K562 (cell line): Measurements from ENCODE around the gene PTGFR. TPM values are rescaled to one million over a fixed set of nuclear protein-coding genes. Genes with fewer than 3 reads are reported as not detected.

Source experiments
- ATAC-seq: fragments of 200-7000 bp; cut with Tn5 transposase; 3 replicates; pipeline ENCODE4 v1.9.1; 2020; ENCODE audit warnings: moderate library complexity
- BruUV-seq: library from RNA; stranded (reverse); fragments of 400-500 nt; replicated peaks from 2 replicates; lab custom pipeline; 2021; lab: Mats Ljungman, UMichigan
- CTCF ChIA-PET: fragments of 300-600 bp; formaldehyde crosslinking; extraction: SDS; loops from one replicate; lab custom pipeline; 2021; ENCODE audit warnings: low intra/inter-chr PET ratio; lab: Yijun Ruan, JAX
- POLR2A ChIA-PET: fragments of 300-600, 350-650 bp; sonication (Branson Sonifier 250); formaldehyde crosslinking; extraction: SDS; loops from one replicate; lab custom pipeline; 2021; ENCODE audit warnings: antibody characterized with exemption, inconsistent platforms; lab: Yijun Ruan, JAX
- DNase-seq, 4 experiments: peaks; one replicate each; pipeline versions ENCODE4 v3.0.0 to v3.0.0-alpha.2; 2011 to 2018; ENCODE audit warnings: low spot score in 3 of 4, mixed read lengths in 3 of 4; ENCODE audit errors: extremely low read depth in 1 of 4
- FAIRE-seq: peaks from 2 replicates; lab custom pipeline; 2011; peaks lifted over from hg19 to GRCh38; lab: Jason Lieb, UNC
- H2AFZ ChIP-seq: 2 replicates; pipeline ENCODE4 v1.6.0; 2011; ENCODE audit warnings: low read depth, low read length, control low read depth, inconsistent platforms
- H3K27ac ChIP-seq: fragments of 200-600 bp; 3 replicates; pipeline ENCODE4 v1.8.0; 2011; ENCODE audit warnings: low read depth, mild to moderate bottlenecking, control low read depth, inconsistent platforms, low read length, moderate library complexity, mixed read lengths; ENCODE audit errors: extremely low read depth
- H3K27me3 ChIP-seq, 2 experiments: fragments of 300-600 bp in 1 of 2; 2 replicates in 1 of 2; 3 replicates in 1 of 2; pipeline versions ENCODE4 v1.6.0 to v1.8.0; 2011; ENCODE audit warnings: inconsistent platforms in 2 of 2, low read length in 2 of 2, mild to moderate bottlenecking in 1 of 2, mixed read lengths in 1 of 2, moderate library complexity in 1 of 2; ENCODE audit not compliant: control insufficient read depth in 2 of 2, insufficient read depth in 2 of 2
- H3K36me3 ChIP-seq: fragments of 300-600 bp; 3 replicates; pipeline ENCODE4 v1.8.0; 2011; ENCODE audit warnings: mild to moderate bottlenecking, low read length, inconsistent platforms; ENCODE audit not compliant: control insufficient read depth, insufficient read depth
- H3K4me1 ChIP-seq, 2 experiments: fragments of 200-600 bp in 1 of 2; replicated peaks in 1 of 2; 2 replicates in 1 of 2; 3 replicates in 1 of 2; pipeline versions ENCODE4 v1.5.1 to v1.8.0; 2011; ENCODE audit warnings: inconsistent platforms in 2 of 2, low read length in 2 of 2, mild to moderate bottlenecking in 1 of 2, mixed read lengths in 1 of 2, moderate library complexity in 1 of 2; ENCODE audit not compliant: control insufficient read depth in 2 of 2, insufficient read depth in 2 of 2
- H3K4me2 ChIP-seq: 2 replicates; pipeline ENCODE4 v1.6.1; 2011; ENCODE audit warnings: low read length, control low read depth, inconsistent platforms, mixed read lengths; ENCODE audit not compliant: insufficient read depth
- H3K4me3 ChIP-seq: fragments of 200-600 bp; sonication (generic), shearing (Covaris generic); 2 replicates; pipeline ENCODE4 v1.5.1; 2016; ENCODE audit warnings: control low read depth, inconsistent platforms
- H3K79me2 ChIP-seq: fragments of 200-600 bp; 3 replicates; pipeline ENCODE4 v1.8.0; 2011; ENCODE audit warnings: low read length, inconsistent platforms; ENCODE audit not compliant: control insufficient read depth, insufficient read depth
- H3K9ac ChIP-seq, 2 experiments: 2 replicates each; pipeline versions ENCODE4 v1.6.0 to v1.6.1; 2011; ENCODE audit warnings: low read depth in 2 of 2, low read length in 2 of 2, control low read depth in 1 of 2, inconsistent platforms in 1 of 2, mild to moderate bottlenecking in 1 of 2, mixed read lengths in 1 of 2; ENCODE audit not compliant: insufficient read depth in 1 of 2
- H3K9me1 ChIP-seq: one replicate; pipeline ENCODE4 v1.6.0; 2011; ENCODE audit warnings: inconsistent platforms, mild to moderate bottlenecking, low read length, moderate library complexity; ENCODE audit not compliant: control insufficient read depth, insufficient read depth
- H3K9me3 ChIP-seq: replicated peaks from 2 replicates; pipeline ENCODE4 v1.5.1; 2011; ENCODE audit warnings: low read depth, low read length, inconsistent platforms; ENCODE audit not compliant: control insufficient read depth, insufficient read depth
- H4K20me1 ChIP-seq: replicated peaks from 2 replicates; pipeline ENCODE4 v1.6.1; 2011; ENCODE audit warnings: low read length, inconsistent platforms, mixed read lengths; ENCODE audit not compliant: control insufficient read depth, insufficient read depth
- CTCF ChIP-seq, 3 experiments: IDR thresholded peaks in 2 of 3; conservative IDR thresholded peaks in 1 of 3; 2 replicates each; pipeline ENCODE4 v1.5.1; 2011 to 2012; ENCODE audit warnings: low read length in 3 of 3, mild to moderate bottlenecking in 3 of 3, control low read depth in 2 of 3, improper control_type of control experiment in 1 of 3, inconsistent platforms in 1 of 3, low read depth in 1 of 3, mixed read lengths in 1 of 3, moderate library complexity in 1 of 3; ENCODE audit not compliant: insufficient read depth in 2 of 3
- ELF1 ChIP-seq: fragments of 200-800 bp; sonication (Bioruptor generic); IDR thresholded peaks from 2 replicates; pipeline ENCODE4 v1.6.1; 2016; ENCODE audit warnings: missing genetic modification characterization, missing compliant biosample characterization
- HCFC1 ChIP-seq: IDR thresholded peaks from 2 replicates; pipeline ENCODE4 v1.6.1; 2012; ENCODE audit warnings: low read depth, low read length, improper control_type of control experiment
- ILF3 ChIP-seq: fragments of 450-650 bp; IDR thresholded peaks from 2 replicates; pipeline ENCODE4 v1.6.1; 2018; ENCODE audit warnings: antibody characterized with exemption, mild to moderate bottlenecking, moderate library complexity, borderline replicate concordance
- MAX ChIP-seq: sonication (generic); formaldehyde crosslinking; IDR thresholded peaks from 2 replicates; pipeline ENCODE4 v1.9.0; 2022; ENCODE audit warnings: mild to moderate bottlenecking, missing genetic modification reagents
- MCM5 ChIP-seq: fragments of 450-650 bp; IDR thresholded peaks from 2 replicates; pipeline ENCODE4 v1.6.1; 2016; ENCODE audit warnings: low read depth
- RBM17 ChIP-seq: fragments of 200-400 bp; formaldehyde crosslinking; IDR thresholded peaks from 2 replicates; pipeline ENCODE4 v1.6.1; 2017; ENCODE audit warnings: low read depth, mild to moderate bottlenecking, low read length, borderline replicate concordance
- RBM34 ChIP-seq: fragments of 200-400 bp; formaldehyde crosslinking; IDR thresholded peaks from 2 replicates; pipeline ENCODE4 v1.6.1; 2018; ENCODE audit warnings: low read length, borderline replicate concordance; ENCODE audit not compliant: insufficient read depth
- SAFB ChIP-seq: fragments of 200-400 bp; formaldehyde crosslinking; IDR thresholded peaks from 2 replicates; pipeline ENCODE4 v1.6.1; 2017; ENCODE audit warnings: low read depth, low read length, borderline replicate concordance
- SMARCE1 ChIP-seq: fragments of 450-650 bp; IDR thresholded peaks from 2 replicates; pipeline ENCODE4 v1.7.1; 2016; ENCODE audit warnings: mild to moderate bottlenecking
- SREBF2 ChIP-seq: sonication (generic); formaldehyde crosslinking; IDR thresholded peaks from 2 replicates; pipeline ENCODE4 v1.4.0; 2020; ENCODE audit warnings: mild to moderate bottlenecking, missing genetic modification reagents
- TOE1 ChIP-seq, 2 experiments: fragments of 450-650 bp in 1 of 2; sonication (generic) in 1 of 2; formaldehyde crosslinking in 1 of 2; IDR thresholded peaks; 2 replicates each; pipeline versions ENCODE4 v1.7.1 to v1.8.0; 2016 to 2022; ENCODE audit warnings: borderline replicate concordance in 2 of 2, mild to moderate bottlenecking in 2 of 2, antibody characterized with exemption in 1 of 2, inconsistent platforms in 1 of 2, low read depth in 1 of 2, missing genetic modification reagents in 1 of 2, moderate library complexity in 1 of 2
- U2AF1 ChIP-seq: fragments of 200-400 bp; formaldehyde crosslinking; optimal IDR thresholded peaks from 2 replicates; pipeline ENCODE3; 2017; ENCODE audit warnings: mild to moderate bottlenecking, low read depth, low read length, moderate library complexity
- XRCC4 ChIP-seq: IDR thresholded peaks from one replicate; pipeline ENCODE4 v1.6.1; 2011; ENCODE audit not compliant: insufficient read depth, insufficient read length; ENCODE audit errors: extremely low read depth
- ZFP1 ChIP-seq: fragments of 450-650 bp; formaldehyde crosslinking; IDR thresholded peaks from 2 replicates; pipeline ENCODE4 v1.4.0; 2020; ENCODE audit warnings: mild to moderate bottlenecking, mixed read lengths
- ZNF197 ChIP-seq: fragments of 200-800 bp; sonication (Bioruptor generic); IDR thresholded peaks from 2 replicates; pipeline ENCODE4 v1.6.1; 2016; ENCODE audit warnings: low read depth, missing genetic modification characterization, missing compliant biosample characterization
- ZNF316 ChIP-seq: fragments of 450-650 bp; IDR thresholded peaks from 2 replicates; pipeline ENCODE4 v1.6.1; 2016
- ZNF324 ChIP-seq: fragments of 250-450 bp; sonication (Bioruptor Pico); IDR thresholded peaks from 2 replicates; pipeline ENCODE4 v1.4.0; 2020; ENCODE audit warnings: mild to moderate bottlenecking
- WGBS: fragments of 100-300 bp; shearing (Covaris generic); methylation state at CpG from one replicate; pipeline ENCODE4 v1.1.6; 2016; ENCODE audit warnings: low coverage, mixed read lengths; ENCODE audit not compliant: insufficient coverage; ENCODE audit errors: missing lambda C conversion rate; 5-methylcytosine and 5-hydroxymethylcytosine counted together
- in situ Hi-C: fragments of 300-500 bp; cut with MboI; formaldehyde crosslinking; loops from 4 replicates; pipeline ENCODE4 v1.15.0; 2018; ENCODE audit warnings: inconsistent platforms, mixed read lengths
- intact Hi-C: fragments of 100-400 bp; cut with micrococcal nuclease; formaldehyde crosslinking; loops from 2 replicates; pipeline ENCODE4 v1.14.2; 2022
- polyA plus RNA-seq, 8 experiments: library from polyadenylated mRNA; depleted of rRNA in 4 of 8; stranded (reverse) in 5 of 8; unstranded in 3 of 8; fragments of >200 nt; fragmentation: Nextera tagmentation in 2 of 8; fragmentation: Illumina TruSeq in 1 of 8; extraction: Ambion mirVana in 2 of 8; extraction: Trizol in 1 of 8; gene quantifications; 2 replicates each; pipeline versions ENCODE4 v1.2.1 to v1.2.3, GENCODE V29; 2011 to 2014; ENCODE audit warnings: inconsistent platforms in 1 of 8, missing spikeins in 1 of 8
- total RNA-seq, 7 experiments: library from RNA; depleted of rRNA in 6 of 7; stranded (reverse); fragments of >200 nt in 6 of 7; fragmentation: Illumina TruSeq in 2 of 7; extraction: Trizol in 2 of 7; gene quantifications; 2 replicates each; pipeline versions ENCODE4 v1.2.1 to v1.2.3, GENCODE V29; 2011 to 2021; ENCODE audit warnings: low replicate concordance in 1 of 7

Gene PTGFR
- total and polyA plus RNA-seq, 9 of the 15 experiments (the other 6 are each of a cell fraction or from before 2014, with no cell fraction given) = 0.04 TPM; not detected in 8

DNA sequence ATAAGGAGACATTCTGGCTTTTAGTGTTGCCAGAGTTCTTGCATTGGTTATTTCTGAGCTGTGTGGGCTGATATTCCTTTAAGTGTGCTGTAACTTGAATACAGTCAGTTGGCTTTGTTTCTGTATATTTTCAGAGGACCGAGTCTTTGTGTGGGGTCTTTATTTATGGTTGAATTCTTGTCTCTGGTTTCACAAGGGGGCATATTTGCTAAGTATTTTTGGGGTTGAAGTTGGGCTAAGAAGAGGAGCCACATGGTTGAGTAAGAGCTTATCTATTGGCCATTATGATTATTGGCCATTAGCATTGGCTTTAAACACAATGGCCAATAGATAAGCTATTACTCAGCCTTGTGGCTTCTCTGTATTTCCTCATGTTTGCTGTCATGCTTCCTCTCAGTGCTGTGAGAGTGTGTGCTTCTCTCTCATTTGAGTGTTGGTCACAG lies 26.3 kb upstream of the PTGFR start:
- Histone ChIP-seq H3K9me1 (no peaks in the 10 kb centered on the region), H3K9me3 (no peaks in the 10 kb centered on the region)
- in situ Hi-C loops = no loop called here
- TF ChIP-seq ELF1 (tag) (no peak), U2AF1 (no peak), XRCC4 (no peak), RBM17 (no peak), MAX (CRISPR knock-in tag) (no peak), ZFP1 (CRISPR knock-in tag) (no peak), SMARCE1 (no peak), SREBF2 (CRISPR knock-in tag) (no peak), RBM34 (no peak), ZNF324 (CRISPR knock-in tag) (no peak), HCFC1 (no peak), MCM5 (no peak), CTCF (IDR thresholded peaks at IDR 0.05 in 2 of 3, conservative IDR thresholded peaks at IDR 0.05 in 1 of 3; ENCODE audit: insufficient read depth in 2 of 3, low read depth in 1 of 3, low read length in 3 of 3) (no peak), ZNF316 (no peak), SAFB (no peak), TOE1 (IDR thresholded peaks at IDR 0.05; ENCODE audit: borderline replicate concordance) (no peak), TOE1 (CRISPR knock-in tag; IDR thresholded peaks at IDR 0.05; ENCODE audit: borderline replicate concordance, low read depth) (no peak), ILF3 (no peak), ZNF197 (CRISPR knock-in tag) (no peak)
- TF ChIP-seq, all 486 proteins: peak for 0
- no peak overlapping the region for H3K4me2 ChIP-seq
- ATAC-seq (no peak), DNase-seq (no peak), FAIRE-seq (no peak)
- no peak overlapping the region for H3K9ac ChIP-seq
- BruUV-seq = no TSS peak
- no peaks in the 10 kb centered on the region for H3K36me3 ChIP-seq
- 0% methylated on average over 1 of the region's 1 CpG for WGBS
- H3K79me2 ChIP-seq = no peaks in the 10 kb centered on the region
- no peak overlapping the region for H3K4me3 ChIP-seq
- H3K27ac ChIP-seq = no peak overlapping the region
- CTCF ChIA-PET = interaction anchor here (0.6 kb wide), 1 partner anchor 49 kb away, joined by 3 read pairs; no protein-coding TSS in a partner anchor
- POLR2A ChIA-PET = no interaction called here
- H3K27me3 ChIP-seq = no peaks in the 10 kb centered on the region
- no peaks in the 10 kb centered on the region for H3K4me1 ChIP-seq
- no peak overlapping the region for H2AFZ ChIP-seq
- intact Hi-C loops = no loop called here
- H4K20me1 ChIP-seq = no peaks in the 10 kb centered on the region
